ENCODE results near the gene STX18.
"Not testable (repeated sequence)": the region's sequence is repeated elsewhere in the genome, so short reads cannot be mapped to it uniquely, and the experiment has no call there.

STX18 gene

GRCh38 chr4:4552042-4552441, 10.2 kb upstream of the STX18 start:
- DNase-seq: not testable (repeated sequence)

DNA sequence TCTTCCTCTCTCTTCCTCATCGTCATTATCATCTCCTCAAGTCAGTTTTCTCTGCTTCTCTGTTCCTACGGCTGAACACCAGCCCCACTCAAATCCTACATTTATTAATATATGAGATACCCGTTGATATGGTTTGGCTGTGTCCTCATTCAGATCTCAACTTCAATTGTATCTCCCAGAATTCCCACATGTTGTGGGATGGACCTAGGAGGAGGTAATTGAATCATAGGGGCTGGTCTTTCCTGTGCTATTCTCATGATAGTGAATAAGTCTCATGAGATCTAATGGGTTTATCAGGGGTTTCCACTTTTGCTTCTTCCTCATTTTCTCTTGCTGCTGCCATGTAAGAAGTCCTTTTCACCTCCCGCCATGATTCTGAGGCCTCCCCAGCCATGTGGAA, 8.3 kb upstream of the STX18 start:
- DNase-seq: not testable (repeated sequence)

GRCh38 chr4:4549534-4549933, 7.7 kb upstream of the STX18 start:
- no peak for DNase-seq

DNA sequence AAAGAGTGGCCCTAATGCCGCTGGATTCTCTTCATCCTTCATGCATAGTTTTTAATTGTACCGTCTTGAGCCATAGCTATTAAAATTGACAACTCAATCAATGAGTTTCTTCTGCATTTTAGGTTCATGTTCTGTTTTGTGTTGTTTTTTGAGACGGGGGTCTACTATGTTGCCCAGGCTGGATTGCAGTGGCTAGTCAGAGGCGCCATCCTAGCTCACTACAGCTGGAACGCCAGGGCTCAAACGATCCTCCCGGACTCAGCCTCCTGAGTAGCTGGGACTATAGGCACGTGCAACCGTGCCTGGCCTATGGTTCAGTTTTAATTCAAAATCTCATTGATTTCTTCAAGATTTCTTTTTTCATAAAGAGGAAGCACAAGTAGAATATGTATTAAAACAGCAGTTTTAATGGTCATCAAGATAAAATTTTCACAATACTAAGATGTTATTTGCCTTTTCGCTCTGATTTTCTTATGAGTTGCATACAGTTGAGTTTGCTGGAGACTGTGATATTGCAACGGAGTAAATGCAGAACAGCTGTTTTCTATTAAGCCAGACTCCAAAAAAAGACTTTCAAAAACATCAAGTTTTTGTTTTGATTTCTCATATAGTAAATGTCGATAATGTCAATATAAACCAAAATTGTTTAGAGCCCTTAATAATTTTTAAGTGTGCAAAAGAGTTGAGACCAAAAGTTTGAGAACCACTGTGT, 1.1 kb upstream of the STX18 start:
- no peak for DNase-seq

GRCh38 chr4:4541040-4541631, 712 bp downstream of the STX18 start:
- DNase-seq: peak; percentile 39

DNA sequence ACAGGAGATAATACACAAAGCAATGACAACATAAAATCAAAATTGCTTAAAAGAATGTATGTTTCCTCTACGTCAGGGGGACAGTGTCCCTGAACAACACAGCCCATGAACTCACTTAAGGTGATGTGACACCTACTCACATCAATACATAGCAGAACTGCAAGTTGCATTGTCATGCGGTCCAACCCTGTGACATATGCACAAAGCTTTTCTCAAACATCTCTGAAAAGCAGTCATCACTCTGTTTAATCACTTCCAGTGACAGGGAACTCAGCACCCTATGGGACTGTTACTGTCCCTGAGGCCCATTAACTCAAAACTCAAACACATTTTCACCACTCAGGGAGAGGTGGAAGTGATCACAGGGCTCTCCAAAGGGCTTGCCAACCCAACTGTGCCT, 2.4 kb downstream of the STX18 start:
- no peak for DNase-seq

- no peak for DNase-seq
Observed at GRCh38 chr4:4535590-4535989, 6.3 kb downstream of the STX18 start.

DNA sequence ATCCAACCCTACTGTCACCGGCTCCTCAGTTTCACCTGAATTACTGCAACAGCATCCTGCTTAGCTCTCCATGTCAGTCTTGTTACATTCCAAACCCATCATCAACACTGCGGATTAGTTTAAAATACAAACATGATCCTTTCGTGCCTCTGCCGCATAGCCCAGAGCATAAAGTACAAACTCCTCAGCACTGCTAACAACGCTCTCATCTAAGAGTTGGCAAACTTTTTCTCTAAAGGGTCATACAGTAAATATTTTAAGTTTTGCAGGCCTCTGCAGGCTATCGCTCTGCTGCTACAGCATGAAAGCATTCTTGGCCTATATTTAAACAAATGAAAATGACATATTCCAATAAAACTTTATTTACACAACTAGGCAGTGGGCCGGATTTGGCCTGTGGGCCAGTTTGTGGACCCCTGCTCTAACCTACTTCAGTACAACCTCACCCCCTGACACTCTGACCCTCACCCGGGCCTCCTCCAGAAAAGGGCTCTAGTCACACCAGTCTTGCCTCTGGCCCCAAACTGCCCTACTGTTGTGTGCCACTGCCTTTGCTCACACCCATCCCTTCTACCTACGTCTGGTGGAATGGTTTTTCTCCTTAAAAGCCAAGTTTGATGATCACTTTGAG, 7.2 kb downstream of the STX18 start:
- DNase-seq: no peak

DNA sequence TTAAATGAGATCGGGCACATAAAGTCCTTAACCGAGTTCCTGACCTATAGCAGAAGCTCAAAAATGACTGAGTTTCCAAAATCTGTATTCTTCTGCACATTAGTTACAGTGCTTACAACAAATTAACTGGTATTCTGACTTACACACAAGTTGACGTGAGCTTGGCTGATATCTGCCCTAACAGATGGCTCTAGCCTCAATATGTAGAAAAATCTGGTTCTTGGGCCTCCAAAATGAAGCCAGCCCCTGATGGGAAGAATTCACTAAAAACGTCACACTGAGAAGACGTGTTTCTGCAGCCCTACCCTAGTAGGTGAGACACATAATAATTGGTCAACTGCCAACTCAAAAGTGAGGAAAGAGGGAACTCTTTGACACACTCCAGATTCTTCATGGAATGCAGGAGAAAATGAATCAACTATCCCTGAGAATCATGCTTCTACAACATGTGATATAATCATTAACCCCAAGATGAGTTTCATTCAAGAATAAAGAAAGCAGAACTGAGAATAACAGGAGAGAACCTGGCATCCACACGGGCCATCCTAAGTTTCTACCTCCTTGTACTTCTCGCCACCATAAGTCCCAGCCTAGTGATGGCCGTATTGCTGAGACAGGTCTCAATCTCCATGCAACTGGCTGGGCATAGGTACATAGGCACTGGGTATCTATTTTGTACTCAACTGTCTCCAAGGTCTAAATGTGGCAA, 8.2 kb downstream of the STX18 start:
- DNase-seq: no peak

DNA sequence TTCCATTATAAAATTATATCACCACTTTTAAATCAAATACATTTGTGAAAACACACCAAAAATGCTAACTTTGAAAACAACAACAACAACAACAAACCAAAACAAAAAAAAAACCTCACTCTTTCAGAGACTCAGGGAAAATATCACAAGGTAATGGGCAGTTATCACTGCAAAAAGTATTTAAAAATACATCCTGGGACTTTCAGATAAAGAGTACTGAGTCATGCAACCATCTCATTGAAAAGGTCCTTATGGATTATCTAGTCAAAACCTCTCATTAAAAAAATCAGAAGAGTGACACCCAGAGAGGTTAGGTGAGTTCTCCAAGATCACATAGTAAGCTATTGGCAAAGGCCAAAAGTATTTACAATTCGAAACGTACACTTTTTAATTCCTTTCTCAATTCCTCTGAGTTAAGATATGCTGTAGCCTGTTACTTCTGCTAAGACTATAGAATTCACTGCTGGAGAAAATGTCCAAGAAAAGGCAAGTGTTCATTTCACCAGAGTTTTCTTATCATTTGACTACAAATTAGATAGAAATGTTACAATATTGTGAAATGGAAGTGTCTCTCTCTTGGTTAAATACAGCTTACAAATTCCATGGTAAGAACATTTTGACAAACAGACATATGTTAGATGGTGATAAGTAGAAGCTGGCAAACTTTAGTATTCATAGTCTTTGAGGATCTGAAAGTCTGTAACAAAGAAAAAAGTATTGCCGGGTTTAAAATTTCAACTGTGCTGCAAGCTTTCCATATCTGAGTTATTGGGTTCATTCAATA, 9.3 kb downstream of the STX18 start:
- DNase-seq: no peak

DNA sequence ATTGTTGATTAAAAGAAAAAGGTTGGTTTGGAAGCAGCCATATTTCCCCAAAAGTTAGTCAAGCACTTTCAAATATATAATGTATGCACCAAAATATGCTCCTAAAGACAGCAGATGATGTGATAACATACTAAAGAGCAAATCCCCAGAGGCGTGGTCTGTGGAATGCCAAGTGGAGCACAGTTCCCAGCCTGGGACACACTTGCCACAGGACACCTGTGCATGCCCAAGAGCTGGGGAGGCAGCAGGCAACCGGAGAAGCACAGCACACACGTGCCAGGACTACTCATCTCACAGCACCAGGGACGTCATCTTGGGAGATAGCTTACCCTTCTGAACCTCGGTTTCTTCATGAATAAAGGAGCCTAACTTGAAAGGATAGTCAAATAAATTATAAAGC, 12.5 kb downstream of the STX18 start:
- no peak for DNase-seq

- DNase-seq: no peak
Observed at GRCh38 chr4:4526401-4526800, 15.4 kb downstream of the STX18 start.

DNA sequence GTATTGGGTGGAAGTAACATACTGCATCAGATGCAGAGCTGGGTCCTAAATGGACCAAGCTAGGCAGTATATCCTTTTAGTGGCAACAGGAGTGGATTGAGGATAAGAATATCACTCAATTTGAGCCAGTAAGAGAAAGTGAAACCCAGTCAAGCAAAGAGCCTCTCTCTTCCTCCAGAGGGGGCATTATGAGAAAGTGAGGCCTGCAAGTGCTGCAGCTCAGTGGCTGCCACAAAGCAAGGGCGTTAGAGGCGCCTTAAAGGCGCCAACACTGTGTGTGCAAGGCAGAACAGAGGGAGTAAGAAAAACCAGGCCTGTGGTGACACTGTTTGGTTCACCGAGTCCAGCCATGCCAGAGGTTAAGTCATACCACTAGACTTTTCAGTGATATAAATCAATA, 17.5 kb downstream of the STX18 start:
- DNase-seq: no peak

DNA sequence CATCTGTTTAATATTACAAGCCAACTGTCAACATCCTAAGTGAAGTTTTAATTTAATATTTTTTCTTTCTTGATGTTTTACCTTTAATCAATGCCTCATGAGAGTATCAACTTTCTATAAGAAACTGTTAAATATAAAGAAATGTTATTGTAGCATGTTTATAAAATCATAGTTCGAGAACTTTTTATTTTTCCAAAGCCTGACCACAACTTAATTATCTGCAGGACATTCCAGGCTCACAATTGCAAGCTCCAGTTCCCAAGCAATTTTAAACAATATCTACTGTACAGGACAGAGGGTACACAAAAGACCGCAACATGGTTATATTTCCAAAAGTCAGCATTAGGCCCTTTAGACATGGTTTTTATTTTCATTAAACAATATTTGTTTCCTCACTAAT, 20.1 kb downstream of the STX18 start:
- DNase-seq: no peak

DNA sequence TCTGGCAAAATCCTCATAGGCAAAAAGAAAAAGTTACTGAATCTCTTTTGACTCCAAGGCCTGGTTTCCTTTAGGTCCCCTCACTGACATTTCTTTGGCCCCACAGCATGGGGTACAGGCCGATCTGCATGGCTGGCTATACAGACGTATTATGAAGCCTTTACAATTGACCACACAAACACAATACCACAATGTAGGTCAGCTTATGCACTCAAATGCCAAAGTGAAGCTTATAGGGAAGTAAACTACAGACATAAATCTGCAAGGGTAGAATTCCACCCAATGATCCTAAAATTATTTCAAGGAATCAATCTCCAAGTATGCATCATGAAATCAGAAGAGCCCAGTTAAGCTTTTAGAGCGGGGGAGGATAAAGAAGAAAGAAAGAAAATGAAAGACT, 20.7 kb downstream of the STX18 start:
- no peak for DNase-seq

DNA sequence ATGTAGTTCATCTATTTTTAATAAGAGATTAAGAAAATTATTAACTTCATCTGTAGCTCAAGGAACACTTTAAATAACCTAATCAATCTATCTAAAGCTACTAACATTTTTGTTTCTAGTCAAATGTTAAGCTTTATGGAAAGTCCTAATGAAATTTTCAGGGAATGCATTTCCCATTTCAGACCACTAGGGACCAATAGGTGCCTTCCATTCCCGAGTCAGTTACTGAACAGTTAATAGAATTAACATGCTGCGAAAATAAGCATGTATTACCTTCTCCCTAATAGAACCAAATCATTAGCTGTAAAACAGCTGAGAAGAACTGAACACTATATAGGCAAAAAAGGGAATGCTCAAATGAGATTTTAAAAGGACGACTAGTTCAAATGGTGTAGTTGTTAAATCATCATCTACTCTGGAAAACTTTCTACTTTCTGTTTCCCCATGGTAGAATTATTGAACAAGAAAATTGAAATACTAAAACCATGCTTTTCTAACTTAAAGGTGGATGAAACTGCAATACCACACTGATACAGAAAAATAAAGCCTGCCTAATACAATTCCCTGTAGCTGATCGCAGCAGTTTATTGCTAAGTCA, 22.5 kb downstream of the STX18 start:
- no peak for DNase-seq

GRCh38 chr4:4518747-4519146, 23.1 kb downstream of the STX18 start:
- DNase-seq: no peak

DNA sequence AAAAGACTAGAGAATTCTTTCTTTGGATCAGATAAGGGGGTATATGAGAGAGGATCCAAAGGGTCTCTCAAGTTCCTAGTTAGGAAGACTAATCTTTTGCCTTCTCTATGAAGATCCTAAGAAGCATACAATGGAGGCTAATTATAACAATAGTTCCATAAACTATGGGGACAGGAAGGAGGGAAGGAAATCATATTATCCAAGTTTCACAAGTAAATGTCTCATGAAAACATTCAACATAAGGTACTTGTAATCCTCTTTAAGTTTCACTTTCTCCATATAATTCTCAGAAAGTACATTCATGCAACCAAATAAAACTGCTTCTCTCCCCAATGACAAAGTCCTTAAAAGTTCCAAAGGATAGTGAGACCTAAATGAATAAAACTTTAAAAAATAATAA, 27.1 kb downstream of the STX18 start:
- DNase-seq: no peak

- DNase-seq: no peak
Observed at GRCh38 chr4:4512282-4512681, 29.6 kb downstream of the STX18 start.

DNA sequence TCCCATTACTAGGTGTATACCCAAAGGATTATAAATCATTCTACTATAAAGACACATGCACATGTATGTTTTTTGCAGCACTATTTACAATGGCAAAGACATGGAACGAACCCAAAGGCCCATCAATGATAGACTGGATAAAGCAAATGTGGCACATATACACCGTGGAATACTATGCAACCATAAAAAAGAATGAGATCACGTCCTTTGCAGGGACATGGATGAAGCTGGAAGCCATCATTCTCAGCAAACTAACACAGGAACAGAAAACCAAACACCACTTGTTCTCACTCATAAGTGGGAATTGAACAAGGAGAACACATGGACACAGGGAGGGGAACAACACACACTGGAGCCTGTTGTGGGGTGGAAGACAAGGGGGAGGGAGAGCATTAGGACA, 31.2 kb downstream of the STX18 start:
- DNase-seq: not testable (repeated sequence)

- no peak for DNase-seq
Observed at GRCh38 chr4:4509521-4509920, 32.3 kb downstream of the STX18 start.

GRCh38 chr4:4507923-4508322, 33.9 kb downstream of the STX18 start:
- no peak for DNase-seq

DNA sequence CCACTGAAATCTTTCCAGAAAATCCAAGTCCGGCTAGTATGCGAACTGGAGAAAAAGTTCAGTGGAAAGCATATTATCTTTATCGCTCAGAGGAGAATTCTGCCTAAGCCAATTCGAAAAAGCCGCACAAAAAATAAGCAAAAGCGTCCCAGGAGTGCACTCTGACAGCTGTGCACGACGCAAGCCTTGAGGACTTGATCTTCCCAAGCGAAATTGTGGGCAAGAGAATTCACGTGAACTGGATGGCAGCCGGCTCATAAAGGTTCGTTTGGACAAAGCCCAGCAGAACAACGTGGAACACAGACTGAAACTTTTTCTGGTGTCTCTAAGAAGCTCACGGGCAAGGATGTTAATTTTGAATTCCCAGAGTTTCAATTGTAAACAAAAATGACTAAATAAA, 34.4 kb downstream of the STX18 start:
- DNase-seq: no peak

Measured in NCI-H2029 (cell line).